B cell (primary cell): ENCODE measurements around the gene CALHM3. TPM values are rescaled to one million over a fixed set of nuclear protein-coding genes. Genes with fewer than 3 reads are reported as not detected.
"Not testable (repeated sequence)": the region's sequence is repeated elsewhere in the genome, so short reads cannot be mapped to it uniquely, and the experiment has no call there.

Experiments used
- ATAC-seq: fragments of 200-7000 bp; cut with Tn5 transposase; one replicate; pipeline ENCODE4 v1.10.0; 2021; ENCODE audit warnings: low read depth, mild to moderate bottlenecking, moderate number of reproducible peaks, moderate library complexity
- CTCF ChIA-PET: fragments of 350-600 bp; sonication (Branson Sonifier 250); formaldehyde crosslinking; loops from one replicate; lab custom pipeline; 2021; ENCODE audit warnings: antibody characterized with exemption, inconsistent platforms; lab: Charles Lee
- POLR2A ChIA-PET: fragments of 350-600 bp; sonication (Branson Sonifier 250); formaldehyde crosslinking; loops from one replicate; lab custom pipeline; 2021; ENCODE audit warnings: antibody characterized with exemption; lab: Charles Lee
- DNase-seq: peaks from one replicate; pipeline ENCODE4 v3.0.0; 2013
- H2AFZ ChIP-seq: 2 replicates; pipeline ENCODE4 v1.6.1; 2012; ENCODE audit warnings: mild to moderate bottlenecking, low read depth, low read length; ENCODE audit not compliant: insufficient read depth, poor library complexity, severe bottlenecking
- H3K27ac ChIP-seq, 2 donors: 1 replicate in 1 of 2; 2 replicates in 1 of 2; pipeline ENCODE4 v1.5.1; 2012 to 2013; ENCODE audit warnings: low read length in 2 of 2, mild to moderate bottlenecking in 2 of 2, moderate library complexity in 1 of 2
- H3K27me3 ChIP-seq, 4 experiments: fragments of 200-600 bp in 1 of 4; sonication (generic) in 1 of 4; replicated peaks in 1 of 4; 1 replicate in 2 of 4; 2 replicates in 2 of 4; pipeline versions ENCODE4 v1.6.1 to v1.7.0; 2013 to 2016; ENCODE audit warnings: low read length in 3 of 4, mild to moderate bottlenecking in 2 of 4, mixed read lengths in 1 of 4, moderate library complexity in 1 of 4; ENCODE audit not compliant: insufficient read depth in 4 of 4, control insufficient read depth in 3 of 4; ENCODE audit errors: control extremely low read depth in 1 of 4
- H3K36me3 ChIP-seq, 2 experiments: replicated peaks in 1 of 2; 1 replicate in 1 of 2; 2 replicates in 1 of 2; pipeline versions ENCODE4 v1.6.1 to v1.7.1; 2013; ENCODE audit warnings: low read length in 1 of 2; ENCODE audit not compliant: insufficient read depth in 2 of 2, control insufficient read depth in 1 of 2; ENCODE audit errors: control extremely low read depth in 1 of 2, extremely low read depth in 1 of 2
- H3K4me1 ChIP-seq, 2 donors: fragments of 200-600 bp in 1 of 2; sonication (generic) in 1 of 2; 1 replicate in 1 of 2; 2 replicates in 1 of 2; pipeline versions ENCODE4 v1.5.1 to v1.6.1; 2013 to 2017; ENCODE audit warnings: low read length in 2 of 2; ENCODE audit not compliant: control insufficient read depth in 2 of 2, insufficient read depth in 2 of 2
- H3K4me2 ChIP-seq: replicated peaks from 2 replicates; pipeline ENCODE3; 2012; ENCODE audit warnings: mild to moderate bottlenecking, low read depth, low read length; ENCODE audit not compliant: poor library complexity, severe bottlenecking
- H3K4me3 ChIP-seq, 5 experiments: fragments of 200-600 bp in 1 of 5; sonication (generic) in 1 of 5; 1 replicate in 3 of 5; 2 replicates in 2 of 5; pipeline versions ENCODE4 v1.5.1 to v1.7.0; 2011 to 2016; ENCODE audit warnings: low read length in 4 of 5, mild to moderate bottlenecking in 4 of 5, low read depth in 2 of 5, control low read depth in 1 of 5, moderate library complexity in 1 of 5; ENCODE audit not compliant: insufficient read depth in 1 of 5; ENCODE audit errors: control extremely low read depth in 1 of 5, extremely low read depth in 1 of 5
- H3K79me2 ChIP-seq: fragments of 200-600 bp; sonication (generic); one replicate; pipeline ENCODE4 v1.6.0; 2016; ENCODE audit warnings: low read length; ENCODE audit not compliant: control insufficient read depth, insufficient read depth
- H3K9ac ChIP-seq: fragments of 200-600 bp; sonication (generic); 2 replicates; pipeline ENCODE4 v1.6.1; 2017; ENCODE audit warnings: mild to moderate bottlenecking, low read length, moderate library complexity
- H3K9me3 ChIP-seq, 3 donors: one replicate each; pipeline versions ENCODE4 v1.6.1 to v1.7.1; 2013; ENCODE audit warnings: low read length in 2 of 3; ENCODE audit not compliant: control insufficient read depth in 2 of 3, insufficient read depth in 1 of 3; ENCODE audit errors: control extremely low read depth in 1 of 3
- H4K20me1 ChIP-seq: 2 replicates; pipeline ENCODE4 v1.6.0; 2012; ENCODE audit warnings: mild to moderate bottlenecking, low read length; ENCODE audit not compliant: insufficient read depth, control insufficient read depth, poor library complexity, severe bottlenecking
- H3K27ac Mint-ChIP-seq: one replicate; pipeline ENCODE4 v1.8.0; 2021; ENCODE audit warnings: mixed read lengths
- H3K27me3 Mint-ChIP-seq: one replicate; pipeline ENCODE4 v1.8.0; 2021; ENCODE audit warnings: mixed read lengths
- H3K4me1 Mint-ChIP-seq: one replicate; pipeline ENCODE4 v1.8.0; 2021; ENCODE audit warnings: mixed read lengths
- H3K4me3 Mint-ChIP-seq: one replicate; pipeline ENCODE4 v1.8.0; 2021; ENCODE audit warnings: mixed read lengths
- H3K9me3 Mint-ChIP-seq: one replicate; pipeline ENCODE4 v1.8.0; 2022; ENCODE audit warnings: mixed read lengths; ENCODE audit not compliant: insufficient read depth
- EZH2 ChIP-seq: IDR thresholded peaks from 2 replicates; pipeline ENCODE4 v1.6.1; 2012; ENCODE audit warnings: borderline replicate concordance, low read depth, mild to moderate bottlenecking, moderate library complexity, low read length; ENCODE audit not compliant: insufficient read depth, poor library complexity, severe bottlenecking
- WGBS: methylation state at CpG from one replicate; pipeline ENCODE4 v1.1.5; 2013; ENCODE audit warnings: missing lambda C conversion rate; ENCODE audit not compliant: insufficient coverage; 5-methylcytosine and 5-hydroxymethylcytosine counted together
- intact Hi-C: fragments of 100-400 bp; cut with micrococcal nuclease; formaldehyde crosslinking; loops from one replicate; pipeline ENCODE4 v1.10.0; 2022
- polyA plus RNA-seq: library from polyadenylated mRNA; depleted of rRNA; stranded (reverse); fragments of >200 nt; gene quantifications from 2 replicates; pipeline ENCODE4 v1.2.3, GENCODE V29; 2012
- total RNA-seq, 2 donors: library from RNA; stranded (reverse); fragments of 120-200 nt in 1 of 2; gene quantifications; 1 replicate in 1 of 2; 2 replicates in 1 of 2; pipeline versions ENCODE4 v1.2.3 to v1.2.4, GENCODE V29; 2013 to 2022
- TF ChIP-seq, protein P1 (sequence below): fragments of 200-600 bp; IDR thresholded peaks from one replicate; pipeline ENCODE4 v1.8.0; 2022; ENCODE audit warnings: antibody characterized with exemption, mild to moderate bottlenecking

Gene CALHM3
- total and polyA plus RNA-seq, 2 donors (not counting 1 experiment from before 2014, with no cell fraction given) = not detected

DNA sequence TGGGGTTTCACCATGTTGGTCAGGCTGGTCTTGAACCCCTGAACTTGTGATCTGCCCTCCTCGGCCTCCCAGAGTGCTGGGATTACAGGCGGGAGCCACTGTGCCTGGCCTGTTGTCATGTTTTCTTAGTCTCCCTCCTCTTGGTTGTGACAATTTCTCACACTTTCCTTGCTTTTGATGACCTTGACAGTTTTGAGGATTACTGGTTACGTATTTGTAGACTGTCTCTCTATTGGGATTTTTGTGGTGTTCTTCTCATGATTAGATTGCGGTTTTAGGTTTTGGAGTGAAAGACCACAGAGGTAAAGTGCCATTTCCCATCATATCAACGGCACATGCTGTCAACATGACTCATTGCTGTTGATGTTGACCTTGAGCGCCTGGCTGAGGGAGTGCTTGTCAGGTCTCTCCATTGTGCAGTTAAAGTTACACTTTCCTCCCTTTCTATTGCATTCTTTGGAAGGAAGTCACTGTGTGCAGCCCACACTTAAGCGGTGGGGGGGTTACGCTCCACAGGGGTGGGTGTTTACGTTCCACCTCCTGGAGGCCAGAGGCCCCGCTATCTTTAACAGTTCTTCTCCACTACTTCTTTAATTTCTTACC, 25.2 kb upstream of the CALHM3 start:
- Histone ChIP-seq H3K4me1 (no peaks in the 10 kb centered on the region), H3K4me2 (no peak overlapping the region), H3K9ac (no peak overlapping the region), H3K27me3 (peaks cover 0 to 18% (median 3%) of the 10 kb centered on the region in 4 experiments), H4K20me1 (no peaks in the 10 kb centered on the region), H3K27ac (no peak overlapping the region), H3K79me2 (no peaks in the 10 kb centered on the region), H3K36me3 (no peaks in the 10 kb centered on the region), H2AFZ (no peak overlapping the region), H3K4me3 (no peak overlapping the region), H3K9me3 (no peaks in the 10 kb centered on the region)
- ChIA-PET CTCF (interaction anchor here (0.7 to 1.5 kb wide), 5 partner anchors 9 to 182 kb away, joined by 3 to 4 read pairs (median 3); no protein-coding TSS in a partner anchor), POLR2A (no interaction called here)
- TF ChIP-seq EZH2 = no peak
- TF ChIP-seq, protein P1, sequence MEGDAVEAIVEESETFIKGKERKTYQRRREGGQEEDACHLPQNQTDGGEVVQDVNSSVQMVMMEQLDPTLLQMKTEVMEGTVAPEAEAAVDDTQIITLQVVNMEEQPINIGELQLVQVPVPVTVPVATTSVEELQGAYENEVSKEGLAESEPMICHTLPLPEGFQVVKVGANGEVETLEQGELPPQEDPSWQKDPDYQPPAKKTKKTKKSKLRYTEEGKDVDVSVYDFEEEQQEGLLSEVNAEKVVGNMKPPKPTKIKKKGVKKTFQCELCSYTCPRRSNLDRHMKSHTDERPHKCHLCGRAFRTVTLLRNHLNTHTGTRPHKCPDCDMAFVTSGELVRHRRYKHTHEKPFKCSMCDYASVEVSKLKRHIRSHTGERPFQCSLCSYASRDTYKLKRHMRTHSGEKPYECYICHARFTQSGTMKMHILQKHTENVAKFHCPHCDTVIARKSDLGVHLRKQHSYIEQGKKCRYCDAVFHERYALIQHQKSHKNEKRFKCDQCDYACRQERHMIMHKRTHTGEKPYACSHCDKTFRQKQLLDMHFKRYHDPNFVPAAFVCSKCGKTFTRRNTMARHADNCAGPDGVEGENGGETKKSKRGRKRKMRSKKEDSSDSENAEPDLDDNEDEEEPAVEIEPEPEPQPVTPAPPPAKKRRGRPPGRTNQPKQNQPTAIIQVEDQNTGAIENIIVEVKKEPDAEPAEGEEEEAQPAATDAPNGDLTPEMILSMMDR = no peak
- H3K4me3 Mint-ChIP-seq = no peak overlapping the region
- ATAC-seq (no peak), DNase-seq (no peak)
- intact Hi-C loops = no loop called here
- H3K27me3 Mint-ChIP-seq = peaks cover 48% of the 10 kb centered on the region
- no peaks in the 10 kb centered on the region for H3K4me1 Mint-ChIP-seq
- no peaks in the 10 kb centered on the region for H3K9me3 Mint-ChIP-seq
- 47% methylated on average over 3 of the region's 10 CpGs for WGBS
- H3K27ac Mint-ChIP-seq = no peak overlapping the region

DNA sequence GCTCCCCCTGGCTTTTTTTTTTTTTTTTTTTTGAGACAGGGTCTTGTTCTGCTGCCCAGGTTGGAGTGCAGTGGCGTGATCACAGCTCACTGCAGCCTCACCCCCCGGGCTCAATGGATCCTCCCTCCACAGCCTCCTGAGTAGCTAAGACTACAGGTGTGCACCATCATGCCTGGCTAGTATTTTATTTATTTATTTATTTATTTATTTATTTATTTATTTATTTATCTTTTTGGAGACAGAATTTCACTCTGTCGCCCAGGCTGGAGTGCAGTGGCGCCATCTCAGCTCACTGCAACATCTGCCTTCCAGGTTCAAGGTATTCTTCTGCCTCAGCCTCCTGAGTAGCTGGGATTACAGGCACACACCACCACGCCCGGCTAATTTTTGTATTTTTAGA, 24.7 kb upstream of the CALHM3 start:
- POLR2A ChIA-PET, H3K9ac ChIP-seq, ATAC-seq, H3K4me2 ChIP-seq, H3K36me3 ChIP-seq, H2AFZ ChIP-seq, H4K20me1 ChIP-seq, H3K4me1 Mint-ChIP-seq, H3K27ac Mint-ChIP-seq, H3K79me2 ChIP-seq, DNase-seq, intact Hi-C loops, H3K4me3 ChIP-seq, H3K4me1 ChIP-seq, H3K9me3 Mint-ChIP-seq, H3K27ac ChIP-seq, H3K9me3 ChIP-seq, H3K4me3 Mint-ChIP-seq: not testable (repeated sequence)
- CTCF ChIA-PET = interaction anchor here (1.1 to 1.5 kb wide), 3 partner anchors 13 to 183 kb away, joined by 3 to 4 read pairs (median 3); no protein-coding TSS in a partner anchor
- WGBS = 96% methylated on average over 4 of the region's 6 CpGs
- peaks cover 0 to 18% (median 3%) of the 10 kb centered on the region in 4 experiments for H3K27me3 ChIP-seq
- peaks cover 48% of the 10 kb centered on the region for H3K27me3 Mint-ChIP-seq
